ENCODE data around the gene NAA35.

NAA35 gene

DNA sequence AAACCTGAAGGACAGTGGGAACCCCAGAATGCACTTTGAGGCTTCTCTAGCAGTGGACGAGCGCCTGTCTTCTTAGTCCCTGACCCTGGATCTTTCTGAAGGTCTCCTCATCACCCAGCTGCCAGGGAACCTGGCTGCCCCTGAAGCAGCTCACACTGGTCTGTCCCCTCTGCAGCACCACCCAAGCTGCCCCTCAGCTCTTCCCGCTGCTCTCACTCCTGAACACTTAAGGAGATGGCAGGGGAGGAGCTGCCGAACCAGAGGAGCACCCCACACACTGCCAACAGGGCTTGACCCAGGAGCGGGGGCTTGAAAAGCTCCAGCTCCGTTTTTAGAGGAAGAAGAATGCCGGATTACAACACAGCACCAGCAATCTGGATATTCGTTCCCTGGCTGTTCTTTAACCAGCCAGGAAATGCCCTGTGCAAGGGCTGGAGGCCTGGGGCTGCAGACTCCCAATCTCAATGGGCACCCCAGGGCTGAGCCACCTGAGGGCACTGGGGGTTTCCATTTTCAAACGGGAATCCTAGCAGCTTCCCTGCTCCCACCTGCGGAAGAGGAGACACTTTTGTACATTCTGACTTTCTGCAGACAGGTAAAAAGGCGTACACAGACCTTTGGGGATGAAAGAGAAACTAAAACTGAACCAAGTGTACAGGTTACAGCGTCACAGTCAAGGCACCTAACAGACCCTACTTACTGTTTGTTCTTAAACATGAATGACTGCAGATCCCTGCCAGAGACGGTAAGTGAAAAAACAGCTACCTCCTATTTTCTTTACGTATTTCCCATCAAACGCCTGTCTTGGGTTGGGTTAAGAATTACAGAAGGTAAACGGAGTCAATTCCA, 122.1 kb downstream of the NAA35 start:
- no peak for DNase-seq (ENCODE audit: low read depth in 2 of 2)

DNA sequence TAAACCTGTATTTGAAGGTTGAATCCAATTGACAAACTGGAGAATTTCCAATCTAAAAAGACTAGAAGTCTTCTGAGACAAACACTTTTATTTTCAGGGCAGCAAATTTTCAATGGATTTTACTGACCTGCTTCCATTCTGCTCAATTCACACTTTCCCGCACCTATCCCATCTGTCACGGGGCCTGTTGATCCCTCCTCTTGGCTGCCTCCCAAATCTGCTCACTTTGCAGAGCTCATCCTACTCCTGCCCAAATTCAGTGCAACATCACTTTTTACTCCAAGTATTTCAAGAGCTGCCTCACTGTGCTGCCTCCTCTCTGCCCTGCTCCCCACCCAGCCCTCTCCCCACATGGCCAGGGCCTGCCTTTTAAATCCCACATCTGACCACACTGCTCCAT, 123.3 kb downstream of the NAA35 start:
- DNase-seq (ENCODE audit: low read depth in 2 of 2) = no peak

DNA sequence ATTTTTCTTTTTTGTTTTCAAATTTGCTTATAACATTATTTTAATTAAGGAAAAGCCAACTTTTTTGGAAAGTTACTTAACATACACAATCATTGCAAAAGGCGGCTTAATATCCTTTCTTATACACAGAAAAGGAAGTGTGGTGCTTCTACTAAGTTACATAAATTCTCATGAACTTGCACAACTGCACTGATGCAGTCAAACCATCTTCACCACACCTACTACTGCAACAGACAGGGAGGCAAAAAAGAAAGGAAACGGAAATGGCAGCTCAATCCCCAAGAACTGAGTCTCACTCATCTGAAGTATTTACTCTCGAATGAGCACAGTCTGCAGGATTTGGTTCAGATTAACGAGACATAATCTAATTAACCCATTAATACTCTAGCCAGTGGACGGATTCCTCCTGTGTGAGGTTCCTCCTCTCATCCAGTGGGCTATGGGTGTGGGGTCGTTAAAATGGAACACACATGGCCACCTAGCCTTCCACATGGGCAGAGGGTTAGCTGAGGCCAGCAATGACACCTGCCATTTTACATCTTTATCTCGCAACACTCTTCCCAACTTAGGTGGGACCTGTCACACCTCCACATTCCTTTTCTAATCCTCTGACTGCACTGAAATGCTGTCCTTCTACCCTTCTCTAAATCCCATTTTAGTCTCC, 128.4 kb downstream of the NAA35 start:
- DNase-seq (ENCODE audit: low read depth in 2 of 2) = no peak
